ENCODE results near the gene LRRC4C. TPM values are rescaled to one million over a fixed set of nuclear protein-coding genes. Genes with fewer than 3 reads are reported as not detected.

Gene LRRC4C
- total RNA-seq, 1 donor from 2014 or later = 0.28 TPM

GRCh38 chr11:40160418-40160817 lies 1299.0 kb downstream of the LRRC4C start:
- no peak for ATAC-seq

DNA sequence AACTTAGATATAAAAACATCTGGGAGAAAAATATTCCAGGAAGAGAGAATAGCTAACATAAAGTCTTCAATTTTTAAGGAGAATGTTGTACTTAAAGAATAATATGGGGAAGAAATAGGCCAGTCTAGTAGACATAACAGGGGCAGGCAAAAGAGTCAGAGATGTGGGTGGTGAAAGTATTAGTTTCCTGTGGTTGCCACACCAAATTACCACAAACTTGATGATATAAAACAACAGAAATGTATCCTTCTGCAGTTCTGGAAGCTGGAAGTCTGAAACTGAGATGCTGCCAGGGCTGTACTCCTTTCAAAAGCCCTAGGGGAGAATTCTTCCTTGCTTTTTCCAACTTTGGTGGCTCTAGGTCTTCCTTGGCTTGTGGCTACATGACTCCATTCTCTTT lies 1309.7 kb downstream of the LRRC4C start:
- no peak for ATAC-seq

DNA sequence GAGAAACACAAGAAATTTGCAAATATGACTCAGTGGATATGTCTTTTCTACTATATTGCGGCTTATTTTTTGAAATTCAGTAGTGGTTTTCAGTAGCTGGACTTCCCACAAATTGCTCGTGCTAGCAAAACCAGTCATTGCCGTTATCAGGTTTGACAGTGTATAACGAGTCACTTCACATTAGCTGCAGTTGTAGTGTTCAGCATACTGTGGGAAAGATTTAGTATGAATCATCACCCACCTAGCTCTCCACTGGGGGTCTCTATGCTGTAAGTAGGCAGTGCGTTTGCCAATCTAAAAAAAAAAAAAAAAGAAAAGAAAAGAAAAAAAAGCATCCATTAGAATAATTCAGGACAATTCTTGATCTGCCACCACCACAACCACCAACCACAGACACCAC lies 1318.9 kb downstream of the LRRC4C start:
- no peak for ATAC-seq

- ATAC-seq = no peak
Observed at GRCh38 chr11:40139536-40139935, 1319.9 kb downstream of the LRRC4C start.

GRCh38 chr11:40139066-40139465 lies 1320.4 kb downstream of the LRRC4C start:
- ATAC-seq = no peak

GRCh38 chr11:40134820-40135570 lies 1324.5 kb downstream of the LRRC4C start:
- ATAC-seq = no peak

GRCh38 chr11:40133498-40133897 lies 1326.0 kb downstream of the LRRC4C start:
- ATAC-seq = no peak

GRCh38 chr11:40132912-40133311 lies 1326.5 kb downstream of the LRRC4C start:
- ATAC-seq = no peak

GRCh38 chr11:40130427-40130826 lies 1329.0 kb downstream of the LRRC4C start:
- ATAC-seq = no peak

GRCh38 chr11:40129266-40129665 lies 1330.2 kb downstream of the LRRC4C start:
- ATAC-seq = no peak

DNA sequence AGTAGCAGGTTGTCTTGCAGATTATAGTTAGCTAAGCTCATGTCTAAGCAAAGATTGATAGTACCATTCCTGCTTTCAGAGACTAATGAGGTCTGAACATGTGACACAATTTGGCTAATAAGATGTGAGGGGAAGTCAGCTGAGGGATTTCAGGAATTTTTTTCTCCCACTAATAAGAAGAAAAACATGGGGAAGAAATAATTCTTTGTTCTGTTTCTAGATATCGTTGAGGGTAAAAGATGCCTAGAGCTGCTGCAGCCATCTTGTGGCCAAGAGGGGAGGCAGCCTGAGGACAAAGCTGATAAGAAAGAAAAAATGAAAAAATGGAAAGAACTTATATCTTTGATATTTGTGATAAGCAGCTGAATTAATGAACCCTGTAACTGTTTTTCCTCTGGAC lies 1334.4 kb downstream of the LRRC4C start:
- ATAC-seq = no peak

DNA sequence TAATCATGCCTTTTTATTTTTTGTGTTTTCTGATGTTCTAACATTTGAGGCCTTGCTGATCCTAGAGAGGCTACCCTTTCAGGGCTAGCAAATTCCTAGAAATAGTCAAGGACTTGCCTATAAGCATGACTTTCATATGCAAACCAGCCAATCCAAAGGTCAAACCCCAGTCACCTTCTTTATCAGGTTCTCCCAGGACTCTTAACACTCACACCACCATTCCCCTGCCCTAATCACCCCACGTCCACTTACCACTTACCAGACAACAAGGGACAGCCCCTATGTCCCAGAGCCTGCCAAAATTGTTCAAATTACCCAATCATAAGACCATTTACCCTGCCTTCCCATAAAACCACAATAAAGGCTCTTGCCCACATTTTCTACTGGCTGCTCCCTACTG lies 1339.8 kb downstream of the LRRC4C start:
- no peak for ATAC-seq

DNA sequence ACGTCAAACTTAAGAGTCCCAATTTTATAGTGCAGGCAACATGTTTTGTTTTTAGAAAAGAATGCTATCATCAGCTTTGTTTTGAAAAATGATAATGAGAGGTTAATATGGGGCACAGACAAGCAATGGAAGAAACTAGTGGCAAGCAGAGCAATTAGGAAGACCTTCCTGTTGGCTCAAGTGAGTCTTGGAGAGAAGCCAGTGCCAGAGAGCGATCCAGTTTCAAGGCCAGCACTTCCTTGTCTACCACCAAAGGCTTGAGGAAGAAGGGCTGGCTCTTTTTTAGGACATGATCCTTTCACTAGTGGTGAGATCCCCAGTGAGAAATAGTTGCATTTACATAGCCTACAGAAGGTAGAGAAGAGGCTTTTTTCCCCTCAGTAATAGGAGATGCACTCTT lies 1340.7 kb downstream of the LRRC4C start:
- ATAC-seq = no peak

GRCh38 chr11:40118026-40118425 lies 1341.4 kb downstream of the LRRC4C start:
- no peak for ATAC-seq

DNA sequence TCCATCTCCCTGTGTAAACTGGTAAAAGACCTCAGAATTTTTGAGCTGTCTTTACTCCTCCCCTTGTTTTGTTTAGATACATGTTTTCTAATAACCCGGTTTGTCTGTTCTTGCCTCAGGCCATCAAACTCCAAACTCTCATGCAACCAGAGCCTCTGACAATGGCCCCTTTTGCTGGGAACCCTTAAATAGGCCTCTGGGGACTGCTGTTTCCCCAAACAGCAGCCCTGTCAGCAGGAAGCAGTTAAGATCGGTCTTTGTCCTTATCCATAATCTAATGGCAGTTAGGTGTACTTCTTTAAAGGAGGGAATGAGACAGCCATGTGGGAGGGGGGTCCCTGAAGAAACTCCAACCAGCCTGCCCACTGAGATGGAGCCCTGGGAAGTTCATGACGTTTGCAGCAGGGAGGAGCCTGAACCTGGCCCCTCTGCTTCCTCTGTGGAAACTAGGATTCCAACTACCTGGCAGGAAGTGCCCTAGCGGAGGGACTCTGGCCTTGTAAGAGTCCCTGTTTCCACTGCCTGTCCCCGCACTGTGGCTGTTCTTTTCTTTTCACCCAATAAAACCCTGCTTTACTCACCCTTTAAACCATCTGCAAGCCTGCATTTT lies 1354.4 kb downstream of the LRRC4C start:
- no peak for ATAC-seq

- ATAC-seq = no peak
Observed at GRCh38 chr11:40100781-40101180, 1358.7 kb downstream of the LRRC4C start.

DNA sequence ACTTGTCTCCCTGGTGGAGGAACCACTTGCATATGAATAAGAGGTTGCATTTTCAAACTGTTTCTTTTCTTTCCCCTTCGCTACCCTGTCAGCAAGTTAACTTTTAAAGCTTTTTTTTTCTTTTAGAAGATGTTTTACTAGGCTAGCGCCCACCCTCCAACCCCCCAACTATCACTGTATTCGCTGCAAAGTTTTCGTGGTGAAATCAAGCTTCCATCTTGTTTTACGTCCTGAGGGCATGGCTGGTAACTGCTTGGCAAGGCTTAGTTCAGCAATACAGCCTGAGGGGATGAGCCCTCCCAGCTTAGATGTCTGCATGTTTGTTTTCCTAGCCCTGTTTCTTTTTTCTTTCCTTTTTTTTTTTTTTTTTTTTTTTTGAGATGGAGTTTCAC lies 1359.3 kb downstream of the LRRC4C start:
- no peak for ATAC-seq

GRCh38 chr11:40099426-40100161 lies 1359.9 kb downstream of the LRRC4C start:
- no peak for ATAC-seq

GRCh38 chr11:40095446-40095845 lies 1364.0 kb downstream of the LRRC4C start:
- ATAC-seq = no peak

DNA sequence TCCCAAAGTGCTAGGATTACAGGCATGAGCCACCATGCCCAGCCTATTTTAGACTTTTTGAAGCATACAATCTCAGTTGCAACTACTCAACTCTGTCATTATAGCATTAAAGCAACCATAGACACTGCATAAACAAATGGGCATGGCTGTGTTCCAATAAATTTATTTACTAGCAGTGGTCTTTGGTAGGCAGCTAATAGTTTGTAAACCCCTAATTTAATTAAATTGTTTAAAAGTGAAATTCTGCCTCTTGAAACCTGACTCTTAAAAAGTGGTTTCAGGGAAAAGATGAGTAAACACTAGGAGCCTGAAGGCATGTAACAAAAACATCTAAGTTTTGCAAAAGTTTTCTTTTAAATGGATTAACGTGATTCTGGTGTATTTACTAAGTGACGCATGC lies 1364.5 kb downstream of the LRRC4C start:
- ATAC-seq = no peak

- ATAC-seq = no peak
Observed at GRCh38 chr11:40080434-40080833, 1379.0 kb downstream of the LRRC4C start.

All from esophagus mucosa (tissue), 1 donor.